Activated gamma-delta T cell (primary cell): ENCODE measurements around the gene PHKG2.

ENCODE experiments used
- DNase-seq: peaks from one replicate; lab custom pipeline; 2025; lab: John Stamatoyannopoulos, UW

The PHKG2 gene

DNA sequence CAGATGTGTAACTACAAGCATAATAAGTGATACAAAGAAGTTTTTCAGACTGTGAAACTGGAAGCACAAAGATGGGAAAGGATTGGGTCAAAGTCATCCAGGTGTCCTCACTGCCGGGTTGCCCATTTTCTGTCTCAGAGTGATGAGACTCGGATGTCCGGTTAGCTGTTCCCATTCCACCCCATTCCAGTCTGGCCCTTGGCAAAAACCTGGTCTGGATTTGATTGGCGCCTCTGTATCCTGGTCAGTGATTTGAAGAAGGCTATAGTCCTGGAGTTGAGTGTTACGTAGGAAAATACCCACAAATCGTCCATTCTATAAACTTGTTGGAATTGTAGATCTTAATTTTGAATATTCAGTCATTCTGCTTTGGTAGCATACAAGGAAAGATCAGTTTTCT is 19.9 kb upstream of the PHKG2 start:
- DNase-seq = no peak

- DNase-seq = no peak
Measured at GRCh38 chr16:30728899-30729672, 19.1 kb upstream of the PHKG2 start.

DNA sequence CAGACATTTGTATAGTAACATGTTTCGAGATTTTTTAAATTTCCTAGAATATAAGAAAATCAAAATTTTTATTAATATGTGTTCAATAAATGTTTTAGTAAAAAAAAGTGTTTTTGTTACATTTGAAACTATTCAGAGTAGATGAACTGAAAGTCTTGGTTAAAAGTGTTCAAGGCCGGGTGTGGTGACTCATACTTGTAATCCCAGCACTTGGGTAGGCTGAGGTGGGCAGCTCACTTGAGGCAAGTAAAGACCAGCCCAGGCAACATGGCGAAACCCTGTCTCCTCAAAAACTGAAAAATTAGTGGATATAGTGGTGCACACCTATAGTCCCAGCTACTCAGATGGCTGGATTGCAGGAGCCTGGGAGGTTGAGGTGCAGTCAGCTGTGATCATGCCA is 16.8 kb upstream of the PHKG2 start:
- no peak for DNase-seq

DNA sequence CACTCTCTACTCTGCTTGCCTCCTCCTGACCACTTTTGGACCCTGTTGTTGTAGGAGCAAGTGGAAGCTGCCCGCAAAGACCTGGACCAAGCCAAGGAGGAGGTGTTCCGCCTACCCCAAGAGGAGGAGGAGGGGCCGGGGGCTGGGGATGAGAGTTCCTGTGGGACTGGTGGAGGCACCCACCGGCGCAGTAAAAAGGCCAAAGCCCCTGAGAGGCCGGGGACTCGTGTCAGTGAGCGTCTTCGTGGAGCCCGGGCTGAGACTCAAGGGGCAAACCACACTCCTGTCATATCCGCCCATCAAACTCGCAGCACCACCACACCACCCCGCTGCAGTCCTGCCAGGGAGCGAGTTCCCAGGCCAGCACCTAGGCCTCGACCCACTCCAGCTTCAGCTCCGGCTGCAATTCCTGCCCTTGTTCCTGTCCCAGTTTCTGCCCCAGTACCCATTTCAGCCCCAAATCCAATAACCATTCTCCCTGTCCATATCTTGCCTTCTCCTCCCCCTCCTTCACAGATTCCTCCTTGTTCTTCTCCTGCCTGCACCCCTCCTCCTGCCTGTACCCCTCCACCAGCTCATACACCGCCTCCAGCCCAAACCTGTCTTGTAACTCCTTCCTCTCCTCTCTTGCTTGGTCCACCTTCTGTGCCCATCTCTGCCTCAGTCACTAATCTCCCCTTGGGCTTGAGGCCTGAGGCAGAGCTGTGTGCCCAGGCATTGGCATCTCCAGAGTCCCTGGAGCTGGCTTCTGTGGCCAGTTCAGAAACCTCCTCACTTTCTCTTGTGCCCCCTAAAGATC is 11.0 kb upstream of the PHKG2 start:
- no peak for DNase-seq

GRCh38 chr16:30737794-30738648 is 10.2 kb upstream of the PHKG2 start:
- no peak for DNase-seq

GRCh38 chr16:30738984-30739951 is 9.0 kb upstream of the PHKG2 start:
- DNase-seq = no peak

DNA sequence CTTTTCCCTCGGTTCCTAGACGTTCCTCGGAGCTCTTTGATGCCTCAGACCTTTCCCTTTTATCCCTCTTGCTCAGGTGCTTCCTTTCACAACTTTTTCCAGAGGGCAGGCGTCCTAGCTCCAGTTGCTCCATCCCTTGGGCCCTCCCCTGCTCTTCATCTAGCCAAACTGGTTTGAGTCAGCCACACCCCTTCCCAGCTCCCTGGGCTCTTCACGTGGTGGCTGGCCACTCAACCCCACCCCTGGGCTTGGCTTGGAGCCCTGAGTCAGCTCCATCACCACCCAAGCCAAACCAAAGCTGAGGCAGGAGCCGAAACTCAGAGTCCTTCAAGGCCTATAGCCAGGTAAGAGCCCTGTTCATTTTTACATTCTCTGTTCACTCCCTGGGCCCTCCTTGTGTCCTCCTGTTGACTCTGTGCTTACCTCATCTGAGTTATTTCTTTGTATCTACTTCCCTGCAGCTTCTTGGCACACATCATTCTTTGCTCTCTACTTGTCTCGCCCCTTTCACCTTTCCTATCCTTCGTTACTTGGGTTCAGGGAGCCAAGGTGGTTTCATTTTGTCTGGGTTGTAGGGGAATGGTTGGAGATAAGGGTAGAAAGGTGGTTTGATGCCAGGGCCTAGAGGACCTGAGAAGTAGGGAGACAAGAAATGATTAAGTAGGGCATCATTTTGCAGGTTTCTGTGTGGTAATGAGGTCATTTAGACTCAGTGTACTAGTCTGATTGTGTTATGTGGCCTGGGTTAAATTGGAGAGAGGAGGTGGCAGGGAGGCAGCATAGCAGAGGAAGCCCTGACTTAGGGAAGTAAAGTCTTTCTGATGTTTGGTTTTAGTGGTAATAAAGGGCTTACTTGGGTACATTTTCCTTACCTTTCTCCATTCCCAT is 7.6 kb upstream of the PHKG2 start:
- no peak for DNase-seq

DNA sequence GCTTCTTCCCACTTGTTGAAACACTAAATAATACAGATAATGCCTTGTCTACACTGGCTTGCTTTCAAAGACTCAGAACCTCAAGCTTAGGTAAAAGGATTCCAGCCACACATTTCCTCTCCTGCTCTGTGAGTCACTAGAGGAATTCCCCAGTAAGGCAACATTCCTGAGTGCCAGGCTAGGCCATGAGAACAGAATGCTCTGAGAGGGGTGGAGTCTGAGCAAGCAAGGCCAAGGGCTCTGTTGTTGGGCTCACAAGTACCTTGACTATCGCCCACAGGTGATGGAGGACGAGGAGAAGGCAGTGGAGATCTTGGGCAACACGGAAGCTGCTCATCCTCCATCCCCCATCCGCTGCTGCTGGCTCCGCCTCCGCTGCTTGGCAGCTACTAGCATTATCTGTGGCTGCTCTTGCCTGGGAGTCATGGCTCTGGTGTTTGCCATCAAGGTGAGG is 6.7 kb upstream of the PHKG2 start:
- no peak for DNase-seq

DNA sequence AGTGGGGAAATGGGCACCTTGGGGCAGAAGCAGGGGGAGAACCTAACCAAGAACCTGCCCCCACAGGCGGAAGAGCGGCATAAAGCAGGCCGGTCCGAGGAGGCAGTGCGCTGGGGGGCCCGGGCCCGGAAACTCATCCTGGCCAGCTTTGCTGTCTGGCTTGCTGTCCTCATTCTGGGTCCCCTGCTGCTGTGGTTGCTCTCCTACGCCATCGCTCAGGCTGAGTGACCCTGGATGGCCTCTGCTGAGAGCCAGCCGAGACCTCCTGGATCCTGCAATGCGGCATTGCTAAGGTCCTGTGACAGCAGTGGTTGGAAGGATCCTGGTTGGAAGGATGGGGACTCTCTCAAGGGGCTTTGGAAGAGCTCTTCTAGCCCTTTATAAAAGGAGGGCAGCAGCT is 4.5 kb upstream of the PHKG2 start:
- DNase-seq = no peak

GRCh38 chr16:30744183-30744582 is 4.0 kb upstream of the PHKG2 start:
- DNase-seq = no peak

- no peak for DNase-seq
Measured at GRCh38 chr16:30745082-30745481, 3.1 kb upstream of the PHKG2 start.

- DNase-seq = no peak
Measured at GRCh38 chr16:30746638-30747175, 1.5 kb upstream of the PHKG2 start.

DNA sequence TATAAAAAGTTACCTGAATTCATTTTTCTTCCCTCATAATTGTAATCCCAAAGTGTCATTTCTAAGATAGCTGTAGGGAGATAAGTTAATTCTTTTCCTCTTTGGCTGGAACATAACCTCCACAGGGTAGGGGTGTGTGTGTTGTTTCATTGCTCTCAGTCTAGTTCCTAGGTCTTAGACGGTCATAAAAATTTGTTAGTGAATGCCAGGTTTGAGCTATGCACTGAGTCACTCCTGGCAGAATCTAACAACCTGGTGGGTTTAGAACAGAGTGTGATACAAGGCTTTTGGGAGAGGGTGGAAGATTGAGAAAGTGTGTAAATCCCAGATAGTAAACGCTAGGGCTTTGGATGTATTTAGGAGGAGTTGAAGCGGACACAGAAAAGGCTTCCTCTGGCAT is 894 bp upstream of the PHKG2 start:
- DNase-seq = no peak

GRCh38 chr16:30748634-30749445 is 615 bp downstream of the PHKG2 start:
- peak; percentile 56 for DNase-seq

GRCh38 chr16:30750201-30750600 is 2.0 kb downstream of the PHKG2 start:
- no peak for DNase-seq

GRCh38 chr16:30750876-30751465 is 2.7 kb downstream of the PHKG2 start:
- no peak for DNase-seq

GRCh38 chr16:30753596-30753995 is 5.4 kb downstream of the PHKG2 start:
- DNase-seq = no peak

DNA sequence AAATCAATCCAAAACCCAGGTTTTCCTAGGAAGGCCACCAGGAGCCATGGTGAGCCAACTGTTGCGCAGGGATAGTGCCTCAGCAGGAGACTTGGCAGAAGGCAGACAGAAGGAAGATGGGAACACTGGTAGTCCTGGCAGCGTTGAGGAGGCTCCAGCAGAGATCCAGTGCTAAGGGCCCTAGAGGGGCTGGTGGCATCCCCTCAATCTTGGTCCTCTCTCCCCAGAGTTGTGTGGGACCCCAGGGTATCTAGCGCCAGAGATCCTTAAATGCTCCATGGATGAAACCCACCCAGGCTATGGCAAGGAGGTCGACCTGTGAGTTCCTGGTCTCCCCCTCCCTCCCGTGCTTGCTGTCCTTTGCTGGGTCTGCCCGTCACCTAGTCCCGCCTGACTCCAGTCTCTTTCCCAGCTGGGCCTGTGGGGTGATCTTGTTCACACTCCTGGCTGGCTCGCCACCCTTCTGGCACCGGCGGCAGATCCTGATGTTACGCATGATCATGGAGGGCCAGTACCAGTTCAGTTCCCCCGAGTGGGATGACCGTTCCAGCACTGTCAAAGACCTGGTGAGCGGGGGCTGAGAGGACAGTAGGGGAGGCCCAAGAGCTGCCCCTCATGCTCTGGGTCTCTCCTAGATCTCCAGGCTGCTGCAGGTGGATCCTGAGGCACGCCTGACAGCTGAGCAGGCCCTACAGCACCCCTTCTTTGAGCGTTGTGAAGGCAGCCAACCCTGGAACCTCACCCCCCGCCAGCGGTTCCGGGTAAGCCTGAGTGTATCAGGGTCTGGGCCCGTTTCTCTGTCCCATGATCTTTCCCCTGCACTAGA is 7.9 kb downstream of the PHKG2 start:
- DNase-seq = no peak
